ENCODE results near the gene DRAP1.

DNA sequence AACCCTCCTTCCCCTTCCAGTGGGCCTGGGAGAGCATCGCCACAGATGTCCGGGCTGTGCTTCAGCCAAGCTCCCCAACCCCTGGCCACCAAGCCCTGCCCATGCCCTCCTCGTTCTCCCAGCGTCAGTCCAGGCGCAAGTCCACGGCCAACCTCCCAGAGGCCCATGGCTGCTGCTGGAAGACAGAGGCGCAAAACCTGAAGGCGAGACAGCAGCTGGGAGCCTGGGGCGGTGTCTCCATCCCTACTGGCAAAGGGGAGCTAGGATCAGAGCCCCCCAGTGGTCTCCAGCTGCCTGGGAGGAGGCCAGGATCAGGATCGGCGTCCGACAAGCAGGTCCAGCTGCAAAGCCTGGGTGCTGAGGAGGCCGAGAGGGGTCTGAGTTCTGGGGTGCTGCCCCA is 27.9 kb downstream of the DRAP1 start:
- TF ChIP-seq EZH2phosphoT487 (IDR thresholded peaks at IDR 0.05; ENCODE audit: insufficient read depth, low read depth): no peak
- no peak for TF ChIP-seq EZH2 (IDR thresholded peaks at IDR 0.05; ENCODE audit: insufficient read depth, poor library complexity, severe bottlenecking)
